Subcutaneous abdominal adipose tissue (tissue), 5 donors: ENCODE results near the gene TAOK1.

Experiments used
- H3K27ac ChIP-seq: one replicate; pipeline ENCODE4 v1.7.0; 2013; ENCODE audit warnings: low read depth, mild to moderate bottlenecking, inconsistent platforms, low read length, moderate library complexity
- H3K27me3 ChIP-seq, 5 donors: one replicate each; pipeline ENCODE4 v1.7.0; 2013; ENCODE audit warnings: low read length in 5 of 5, inconsistent platforms in 1 of 5; ENCODE audit not compliant: control insufficient read depth in 5 of 5, insufficient read depth in 4 of 5
- H3K36me3 ChIP-seq, 5 donors: one replicate each; pipeline ENCODE4 v1.7.0; 2013; ENCODE audit warnings: low read length in 5 of 5; ENCODE audit not compliant: control insufficient read depth in 5 of 5, insufficient read depth in 5 of 5
- H3K4me1 ChIP-seq, 5 donors: one replicate each; pipeline ENCODE4 v1.7.0; 2013; ENCODE audit warnings: low read length in 5 of 5, mild to moderate bottlenecking in 3 of 5, moderate library complexity in 1 of 5; ENCODE audit not compliant: control insufficient read depth in 5 of 5, insufficient read depth in 5 of 5
- H3K4me3 ChIP-seq, 5 donors: one replicate each; pipeline ENCODE4 v1.7.0; 2013; ENCODE audit warnings: low read length in 5 of 5, low read depth in 1 of 5
- H3K9ac ChIP-seq, 5 donors: one replicate each; pipeline ENCODE4 v1.7.0; 2013; ENCODE audit warnings: low read length in 5 of 5, mild to moderate bottlenecking in 4 of 5, moderate library complexity in 3 of 5
- H3K9me3 ChIP-seq, 5 donors: one replicate each; pipeline ENCODE4 v1.7.0; 2013; ENCODE audit warnings: low read length in 5 of 5; ENCODE audit not compliant: control insufficient read depth in 5 of 5
- donor health status: healthy.
- donor health status: healthy.
- donor health status: healthy.
- donor health status: healthy.
- donor health status: healthy.

TAOK1 gene

DNA sequence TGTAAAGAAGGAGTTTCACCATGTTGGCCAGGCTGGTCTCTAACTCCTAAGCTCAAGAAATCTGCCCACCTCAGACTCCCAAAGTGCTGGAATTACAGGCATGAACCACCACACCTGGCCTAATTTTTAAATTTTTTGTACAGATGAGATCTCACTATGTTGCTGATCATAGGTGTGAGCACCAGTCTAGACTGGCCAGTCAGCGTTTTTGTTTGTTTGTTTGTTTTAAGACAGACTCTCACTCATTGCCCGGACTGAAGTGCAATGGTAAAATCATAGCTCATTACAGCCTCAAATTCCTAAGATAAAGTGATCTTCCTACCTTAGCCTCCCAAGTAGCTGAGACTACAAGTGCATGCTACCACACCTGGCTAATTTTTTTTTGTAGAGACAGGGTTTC, 38.0 kb upstream of the TAOK1 start:
- Histone ChIP-seq H3K4me1 (no peaks in the 10 kb centered on the region), H3K9me3 (no peaks in the 10 kb centered on the region), H3K27me3 (no peaks in the 10 kb centered on the region), H3K27ac (no peak overlapping the region), H3K9ac (no peak overlapping the region), H3K4me3 (no peak overlapping the region), H3K36me3 (no peaks in the 10 kb centered on the region)

DNA sequence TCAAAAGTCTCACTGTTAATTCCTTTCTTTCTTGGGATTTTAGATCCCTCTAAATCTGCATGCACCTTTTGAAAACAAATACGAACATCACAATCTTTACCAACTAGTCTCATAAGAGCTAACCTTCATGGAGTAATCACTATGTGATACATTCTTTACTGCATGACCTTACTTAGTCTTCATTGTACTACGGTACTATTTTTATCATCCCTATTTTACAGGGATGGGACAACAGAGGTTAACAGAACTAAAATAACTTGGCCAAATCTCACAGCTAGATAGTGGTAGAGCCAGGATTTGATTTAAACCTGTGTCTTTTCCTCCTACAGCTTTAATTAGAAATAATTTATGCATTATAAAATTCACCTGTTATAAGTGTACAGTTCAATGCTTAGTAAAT, 32.9 kb upstream of the TAOK1 start:
- no peak overlapping the region for H3K4me3 ChIP-seq
- H3K9me3 ChIP-seq, result no peaks in the 10 kb centered on the region
- H3K4me1 ChIP-seq, result no peaks in the 10 kb centered on the region
- H3K27ac ChIP-seq, result no peak overlapping the region
- no peaks in the 10 kb centered on the region for H3K36me3 ChIP-seq
- H3K9ac ChIP-seq, result no peak overlapping the region
- no peaks in the 10 kb centered on the region for H3K27me3 ChIP-seq

DNA sequence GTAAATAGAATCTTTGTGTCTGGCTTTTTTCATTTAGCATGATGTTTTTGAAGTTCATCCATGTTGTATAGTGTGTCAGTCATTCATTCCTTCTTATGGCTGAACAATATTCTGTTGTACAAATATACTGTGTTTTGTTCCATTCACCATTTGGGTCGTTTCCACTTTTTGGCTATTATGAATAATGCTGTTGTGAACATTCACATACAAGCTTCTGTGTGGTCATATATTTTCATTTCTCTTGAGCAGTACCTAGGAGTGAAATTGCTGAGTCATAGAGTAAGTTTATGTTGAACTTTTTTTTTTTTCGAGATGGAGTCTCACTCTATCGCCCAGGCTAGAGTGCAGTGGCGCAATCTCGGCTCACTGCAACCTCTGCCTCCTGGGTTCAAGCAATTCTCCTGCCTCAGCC, 32.3 kb upstream of the TAOK1 start:
- H3K36me3 ChIP-seq, result no peaks in the 10 kb centered on the region
- H3K4me3 ChIP-seq, result no peak overlapping the region
- no peaks in the 10 kb centered on the region for H3K9me3 ChIP-seq
- no peak overlapping the region for H3K27ac ChIP-seq
- H3K4me1 ChIP-seq, result no peaks in the 10 kb centered on the region
- no peak overlapping the region for H3K9ac ChIP-seq
- no peaks in the 10 kb centered on the region for H3K27me3 ChIP-seq

DNA sequence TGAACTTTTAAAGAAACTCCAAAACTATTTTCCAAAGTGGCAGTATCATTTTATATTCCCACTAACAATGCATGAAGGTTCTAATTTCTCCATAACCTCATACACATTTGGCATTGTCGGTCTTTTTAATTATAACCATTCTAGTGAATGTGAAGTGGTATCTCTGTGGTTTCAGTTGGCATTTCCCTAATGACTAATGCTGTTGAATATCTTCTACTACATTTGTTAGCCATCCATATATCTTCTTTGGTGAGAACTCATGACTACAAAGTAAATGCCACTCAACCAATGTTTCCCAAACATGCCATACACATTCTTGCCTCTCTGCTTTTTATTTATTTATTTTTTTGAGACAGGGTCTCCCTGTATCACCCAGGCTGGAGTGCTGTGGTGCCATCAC, 31.7 kb upstream of the TAOK1 start:
- Histone ChIP-seq H3K36me3 (no peaks in the 10 kb centered on the region), H3K27me3 (no peaks in the 10 kb centered on the region), H3K4me3 (no peak overlapping the region), H3K4me1 (no peaks in the 10 kb centered on the region), H3K27ac (no peak overlapping the region), H3K9ac (no peak overlapping the region), H3K9me3 (no peaks in the 10 kb centered on the region)

DNA sequence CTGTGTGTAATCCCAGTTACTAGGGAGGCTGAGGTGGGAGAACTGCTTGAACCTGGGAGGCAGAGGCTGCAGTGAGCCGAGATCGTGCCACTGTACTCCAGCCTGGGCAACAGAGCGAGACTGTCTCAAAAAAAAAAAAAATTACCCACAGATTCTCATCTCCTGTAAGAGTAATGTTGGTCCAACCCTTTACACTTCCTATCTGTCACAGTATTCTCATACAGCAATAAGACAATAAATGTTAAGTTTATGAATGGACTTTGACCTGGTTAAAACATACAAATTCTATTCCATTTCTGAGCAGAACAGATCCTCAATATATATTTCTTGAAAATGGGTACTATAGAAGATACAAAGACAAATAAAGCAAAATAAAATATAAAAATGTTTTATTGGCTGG, 30.4 kb upstream of the TAOK1 start:
- Histone ChIP-seq H3K4me3 (no peak overlapping the region), H3K9ac (no peak overlapping the region), H3K4me1 (no peaks in the 10 kb centered on the region), H3K27me3 (no peaks in the 10 kb centered on the region), H3K36me3 (no peaks in the 10 kb centered on the region), H3K27ac (no peak overlapping the region), H3K9me3 (no peaks in the 10 kb centered on the region)

DNA sequence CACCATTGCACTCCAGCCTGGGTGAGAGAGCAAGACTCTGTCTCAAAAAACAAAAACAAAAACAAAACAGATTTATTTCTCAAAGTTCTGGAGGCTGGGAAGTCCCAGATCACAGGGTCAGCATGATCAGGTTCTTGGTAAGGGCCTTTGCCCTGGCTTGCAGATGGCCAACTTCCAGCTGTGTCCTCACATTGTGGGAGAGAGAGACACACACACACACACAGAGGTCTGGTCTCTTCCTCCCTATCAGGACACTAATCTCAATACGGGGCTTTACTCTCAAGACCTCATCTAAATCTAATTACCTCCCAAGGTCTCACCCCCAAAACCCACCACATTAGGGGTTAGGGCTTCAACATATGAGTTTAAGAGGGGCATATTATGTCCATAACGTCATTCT, 26.4 kb upstream of the TAOK1 start:
- H3K4me1 ChIP-seq, result no peaks in the 10 kb centered on the region
- H3K27ac ChIP-seq, result no peak overlapping the region
- H3K4me3 ChIP-seq, result no peak overlapping the region
- no peaks in the 10 kb centered on the region for H3K36me3 ChIP-seq
- no peaks in the 10 kb centered on the region for H3K9me3 ChIP-seq
- H3K27me3 ChIP-seq, result no peaks in the 10 kb centered on the region
- no peak overlapping the region for H3K9ac ChIP-seq

DNA sequence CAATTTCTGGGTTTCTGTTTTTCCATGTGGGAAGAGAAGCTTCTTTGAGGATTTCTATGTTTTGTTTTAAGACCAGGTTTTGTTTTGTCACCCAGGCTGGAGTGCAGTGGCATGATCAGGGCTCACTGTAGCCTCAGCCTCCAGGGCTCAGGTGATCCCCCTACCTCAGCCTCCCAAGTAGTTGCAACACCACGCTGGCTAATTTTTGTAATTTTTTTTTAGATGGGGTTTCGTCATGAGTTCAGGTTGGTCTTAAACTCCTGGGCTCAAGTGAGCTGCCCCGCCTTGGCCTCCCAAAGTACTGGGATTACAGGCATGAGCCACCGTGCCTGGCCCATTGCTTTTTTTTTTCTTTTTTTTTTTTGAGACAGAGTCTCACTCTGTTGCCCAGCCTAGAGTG, 25.5 kb upstream of the TAOK1 start:
- H3K4me3 ChIP-seq, result no peak overlapping the region
- H3K9me3 ChIP-seq, result no peaks in the 10 kb centered on the region
- peaks cover 0 to 2% (median 0%) of the 10 kb centered on the region in 5 donors for H3K4me1 ChIP-seq
- no peaks in the 10 kb centered on the region for H3K27me3 ChIP-seq
- no peaks in the 10 kb centered on the region for H3K36me3 ChIP-seq
- no peak overlapping the region for H3K9ac ChIP-seq
- H3K27ac ChIP-seq, result no peak overlapping the region

DNA sequence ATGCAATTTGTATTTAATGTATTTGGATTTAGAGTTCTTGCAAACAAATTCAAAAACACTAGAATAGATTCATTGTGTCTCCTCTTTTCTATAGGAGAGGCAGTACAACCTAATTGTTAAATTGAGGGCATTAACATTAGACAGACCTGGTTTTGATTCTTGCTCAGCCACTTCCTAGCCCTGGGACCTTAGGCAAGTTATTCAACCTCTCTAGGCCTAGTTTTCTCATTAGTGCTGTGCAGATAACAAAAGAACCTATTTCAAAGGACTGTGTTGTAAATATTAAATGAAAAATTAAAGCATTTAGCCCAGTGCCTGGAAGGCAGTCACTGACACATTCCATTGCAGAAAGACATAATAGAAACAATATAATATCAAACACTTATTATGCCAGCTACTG, 22.0 kb upstream of the TAOK1 start:
- Histone ChIP-seq H3K27ac (no peak overlapping the region), H3K36me3 (no peaks in the 10 kb centered on the region)

DNA sequence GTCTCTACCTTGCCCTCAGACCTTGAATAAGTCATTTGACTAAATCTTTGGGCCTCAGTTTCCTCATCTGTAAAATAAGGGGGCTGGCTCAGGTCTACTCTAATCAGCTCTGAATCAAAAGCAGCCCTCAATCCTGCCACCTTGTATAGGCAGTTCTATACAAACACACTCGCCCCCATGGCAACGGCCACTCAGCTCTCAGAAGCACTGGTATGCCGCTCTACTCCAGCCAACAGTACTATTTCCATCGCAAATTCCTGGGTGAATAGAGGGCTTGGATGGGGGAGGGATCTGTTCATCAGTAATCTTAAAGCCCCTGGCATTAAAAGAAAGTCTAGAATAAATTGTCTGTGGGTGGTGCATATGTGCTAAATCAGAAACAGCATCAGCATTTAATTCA, 21.2 kb upstream of the TAOK1 start:
- H3K9me3 ChIP-seq, result no peaks in the 10 kb centered on the region
- H3K36me3 ChIP-seq, result no peaks in the 10 kb centered on the region
- no peak overlapping the region for H3K27ac ChIP-seq
- no peaks in the 10 kb centered on the region for H3K27me3 ChIP-seq
- peaks cover 0 to 8% (median 3%) of the 10 kb centered on the region in 5 donors for H3K4me1 ChIP-seq
- H3K9ac ChIP-seq, result no peak overlapping the region
- no peak overlapping the region for H3K4me3 ChIP-seq

More for the DNA sequence above, 22.0 kb upstream of the TAOK1 start:
- Histone ChIP-seq H3K4me3 (no peak overlapping the region), H3K27me3 (no peaks in the 10 kb centered on the region), H3K4me1 (peaks cover 0 to 8% (median 3%) of the 10 kb centered on the region in 5 donors), H3K9ac (no peak overlapping the region), H3K9me3 (no peaks in the 10 kb centered on the region)

DNA sequence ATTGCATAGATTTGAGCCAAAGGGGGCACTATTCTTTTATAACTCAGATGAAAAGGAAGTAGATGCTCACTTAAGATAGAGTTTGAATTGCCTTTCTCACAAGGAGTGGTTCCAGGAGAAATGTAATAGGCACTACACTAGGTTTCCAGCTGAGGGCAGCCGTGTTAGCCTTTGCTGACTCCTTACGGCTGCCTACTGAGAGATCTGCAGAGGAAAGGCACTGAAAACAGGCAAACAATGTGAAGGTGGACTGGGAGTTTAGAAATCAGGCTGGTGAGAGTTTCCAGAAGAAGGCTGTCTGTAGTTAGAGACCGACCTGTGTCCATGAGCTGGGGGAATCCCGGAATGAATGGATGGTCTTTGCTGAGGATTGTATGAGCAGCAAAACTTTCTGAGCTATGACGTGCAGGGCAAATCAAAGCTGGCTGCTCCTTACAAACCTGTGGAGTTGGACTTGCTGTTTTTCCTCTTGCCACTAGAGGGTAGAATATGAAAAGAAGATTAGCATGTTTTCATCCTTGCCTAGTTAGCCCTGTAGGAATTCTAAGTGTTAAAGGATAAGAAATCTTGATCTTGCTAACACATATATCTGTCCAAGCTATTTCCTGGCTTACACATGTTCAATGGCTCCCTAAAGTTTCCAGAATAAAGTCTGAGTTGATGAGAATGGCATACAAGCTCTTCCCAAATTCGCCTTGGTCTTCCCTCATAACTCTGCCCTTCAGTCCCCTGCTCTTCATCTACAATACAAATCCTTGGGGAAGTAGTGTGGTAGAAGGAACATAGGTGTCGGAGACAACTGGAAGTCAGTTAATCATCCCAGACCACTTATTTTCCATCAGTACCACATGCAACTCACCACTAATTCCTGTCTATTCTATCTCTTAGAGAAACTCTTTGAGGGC, 20.1 kb upstream of the TAOK1 start:
- no peaks in the 10 kb centered on the region for H3K36me3 ChIP-seq
- peak overlapping the region; percentile 11 to 45 (median 23) for H3K4me3 ChIP-seq
- H3K27me3 ChIP-seq, result no peaks in the 10 kb centered on the region
- H3K9ac ChIP-seq, result peak overlapping the region in 1 of 5 donors; percentile 1
- H3K4me1 ChIP-seq, result peaks cover 0 to 8% (median 3%) of the 10 kb centered on the region in 5 donors
- no peak overlapping the region for H3K27ac ChIP-seq
- H3K9me3 ChIP-seq, result no peaks in the 10 kb centered on the region
